GM21737 (cell line): ENCODE results near the gene CCDC170.
"Not testable (repeated sequence)": the region's sequence is repeated elsewhere in the genome, so short reads cannot be mapped to it uniquely, and the experiment has no call there.

Experiments
- ATAC-seq: cut with Tn5 transposase; IDR thresholded peaks from one replicate; pipeline ENCODE4 v1.9.1; 2021; ENCODE audit warnings: mild to moderate bottlenecking, moderate library complexity; ENCODE audit not compliant: unreplicated experiment

CCDC170 gene

DNA sequence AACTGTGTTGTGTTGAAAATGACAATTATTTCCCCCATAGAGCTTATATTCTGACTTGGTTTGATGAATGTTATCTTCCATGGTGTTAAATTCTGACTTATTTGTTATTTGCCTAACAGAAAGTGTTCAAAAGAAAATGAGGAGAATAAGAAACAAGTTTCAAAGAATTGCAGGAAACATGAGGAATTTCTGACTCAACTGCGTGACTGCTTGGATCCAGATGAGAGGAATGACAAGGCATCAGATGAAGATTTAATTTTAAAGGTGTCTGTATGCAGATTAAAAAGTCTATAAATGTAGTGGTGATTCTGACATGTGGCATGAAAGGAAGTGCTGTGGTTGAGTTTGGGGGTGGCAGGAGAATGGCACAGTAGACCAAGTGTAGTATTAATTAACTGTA, 50.6 kb downstream of the CCDC170 start:
- no peak for ATAC-seq

DNA sequence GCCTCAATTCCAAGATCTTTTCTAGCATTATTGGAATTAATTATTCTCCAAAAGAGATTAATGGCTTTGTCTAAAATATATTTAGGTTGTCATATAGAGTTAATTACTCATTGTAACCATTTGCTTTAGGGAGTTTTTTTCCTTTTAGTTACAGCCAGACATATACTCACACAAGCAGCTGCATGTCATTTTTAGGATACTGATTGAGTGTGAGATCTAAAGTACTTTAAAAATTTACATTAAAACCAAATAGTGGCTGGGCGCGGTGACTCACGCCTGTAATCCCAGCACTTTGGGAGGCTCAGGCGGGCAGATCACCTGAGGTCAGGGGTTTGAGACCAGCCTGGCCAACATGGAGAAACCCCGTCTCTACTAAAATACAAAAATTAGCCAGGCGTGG, 51.1 kb downstream of the CCDC170 start:
- not testable (repeated sequence) for ATAC-seq

DNA sequence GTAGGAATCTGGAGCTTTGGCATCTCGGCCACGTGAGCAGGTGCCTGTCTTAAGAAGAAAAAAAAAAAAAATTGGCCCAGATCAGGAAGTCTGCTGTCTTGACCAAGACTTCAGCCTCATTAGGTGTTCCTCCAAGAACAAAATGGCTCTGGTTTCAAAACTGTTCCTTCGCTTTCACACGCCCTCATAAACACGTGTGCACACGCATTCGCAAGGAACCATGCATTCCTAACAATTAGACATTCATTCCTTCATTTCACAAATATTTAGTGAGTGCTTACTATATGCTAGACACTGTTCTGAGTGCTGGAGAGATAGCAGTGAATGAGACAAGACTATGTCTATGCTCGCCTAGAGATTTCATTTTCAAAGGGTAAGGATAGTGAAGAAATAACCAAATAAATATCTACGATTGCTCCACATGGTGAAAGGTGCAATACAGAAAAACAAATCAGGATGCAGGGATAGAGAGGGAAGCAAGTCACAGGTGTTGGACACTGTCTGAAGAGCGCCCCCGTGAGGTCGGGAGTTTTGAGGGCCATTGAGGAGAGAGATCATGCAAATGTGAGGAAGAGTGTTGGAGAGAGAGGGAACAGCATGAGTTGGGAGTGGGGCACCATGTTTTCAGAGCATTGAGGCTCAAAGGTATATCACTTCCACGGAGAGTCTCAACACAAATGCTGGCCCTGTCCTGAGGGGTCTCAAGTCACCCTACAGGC, 53.3 kb downstream of the CCDC170 start:
- ATAC-seq, result no peak

DNA sequence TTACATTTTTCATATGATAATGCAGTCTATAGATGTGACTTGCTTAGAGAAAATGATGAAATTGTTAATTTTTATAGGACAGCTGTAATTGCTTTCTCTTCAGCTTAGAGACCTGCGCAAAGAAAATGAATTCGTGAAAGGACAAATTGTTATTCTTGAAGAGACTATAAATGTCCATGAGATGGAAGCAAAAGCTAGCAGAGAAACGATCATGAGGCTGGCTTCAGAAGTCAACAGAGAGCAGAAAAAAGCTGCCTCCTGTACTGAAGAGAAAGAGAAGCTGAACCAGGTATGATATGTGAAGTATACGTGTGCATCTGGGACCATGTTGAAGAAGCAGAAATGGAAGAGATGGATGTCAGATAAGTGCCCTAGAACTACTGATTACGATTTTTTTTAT, 54.4 kb downstream of the CCDC170 start:
- ATAC-seq, result no peak

DNA sequence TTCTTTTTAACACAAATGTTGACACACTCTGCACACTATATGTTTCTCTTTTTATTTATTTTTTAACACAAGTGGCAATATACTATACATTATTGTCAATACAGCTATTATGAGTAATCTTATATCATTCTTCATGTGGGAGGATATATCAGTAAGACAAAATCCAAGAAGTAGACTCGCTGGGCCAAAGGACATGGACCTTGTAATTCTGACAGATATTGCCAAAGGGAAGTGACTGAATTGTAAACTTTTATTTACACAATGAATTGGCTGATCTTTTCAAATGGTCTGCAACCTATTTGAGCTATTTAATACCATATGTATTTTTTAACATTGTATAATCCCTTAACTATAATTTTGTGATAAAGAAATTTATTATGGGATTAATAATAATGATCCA, 56.0 kb downstream of the CCDC170 start:
- no peak for ATAC-seq

DNA sequence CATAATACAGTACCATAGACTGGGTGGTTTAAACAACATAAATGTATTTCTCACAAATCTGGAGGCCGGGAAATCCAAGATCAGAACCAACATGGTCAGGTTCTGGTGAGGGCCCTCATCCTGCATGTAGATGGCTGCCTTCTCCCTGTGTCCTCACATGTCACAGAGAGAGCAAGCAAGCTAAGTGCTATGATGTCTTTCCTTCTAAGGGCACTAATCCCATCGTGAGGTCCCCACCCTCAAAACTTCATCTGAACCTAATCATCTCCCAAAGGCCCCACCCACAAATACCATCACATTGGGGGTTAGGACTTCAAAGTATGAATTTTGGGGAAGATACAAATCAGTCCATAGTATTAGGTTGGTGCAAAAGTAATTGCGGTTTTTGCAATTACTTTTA, 56.8 kb downstream of the CCDC170 start:
- no peak for ATAC-seq

DNA sequence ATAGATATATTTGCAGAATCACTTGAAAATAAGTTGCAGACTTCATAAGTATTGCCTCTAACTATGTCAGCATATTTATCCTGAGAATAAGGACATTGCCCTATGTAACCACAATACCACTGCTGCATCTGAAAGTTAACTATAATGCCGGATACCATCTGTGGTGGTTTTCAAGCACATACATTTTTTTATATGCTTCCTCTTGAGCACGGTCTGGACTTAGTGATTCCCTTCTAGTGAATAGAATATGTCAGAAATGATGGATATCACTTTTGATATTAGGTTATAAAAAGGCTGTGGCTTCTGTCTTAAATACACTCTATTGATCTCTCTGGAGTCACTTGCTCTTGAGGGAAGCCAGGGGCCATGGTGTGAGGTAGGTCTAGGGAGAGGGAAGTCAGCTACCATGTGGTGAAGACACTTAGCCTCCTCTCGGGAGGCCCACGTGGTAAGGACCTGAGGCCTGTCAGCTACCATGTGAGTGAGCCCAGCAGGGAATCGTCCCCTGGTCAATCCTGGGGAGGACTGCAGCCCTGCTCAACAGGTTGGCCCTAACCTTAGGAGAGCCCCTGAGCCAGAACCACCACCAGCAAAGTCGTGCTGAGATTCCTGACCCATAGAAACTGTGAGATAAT, 57.5 kb downstream of the CCDC170 start:
- ATAC-seq, result no peak

DNA sequence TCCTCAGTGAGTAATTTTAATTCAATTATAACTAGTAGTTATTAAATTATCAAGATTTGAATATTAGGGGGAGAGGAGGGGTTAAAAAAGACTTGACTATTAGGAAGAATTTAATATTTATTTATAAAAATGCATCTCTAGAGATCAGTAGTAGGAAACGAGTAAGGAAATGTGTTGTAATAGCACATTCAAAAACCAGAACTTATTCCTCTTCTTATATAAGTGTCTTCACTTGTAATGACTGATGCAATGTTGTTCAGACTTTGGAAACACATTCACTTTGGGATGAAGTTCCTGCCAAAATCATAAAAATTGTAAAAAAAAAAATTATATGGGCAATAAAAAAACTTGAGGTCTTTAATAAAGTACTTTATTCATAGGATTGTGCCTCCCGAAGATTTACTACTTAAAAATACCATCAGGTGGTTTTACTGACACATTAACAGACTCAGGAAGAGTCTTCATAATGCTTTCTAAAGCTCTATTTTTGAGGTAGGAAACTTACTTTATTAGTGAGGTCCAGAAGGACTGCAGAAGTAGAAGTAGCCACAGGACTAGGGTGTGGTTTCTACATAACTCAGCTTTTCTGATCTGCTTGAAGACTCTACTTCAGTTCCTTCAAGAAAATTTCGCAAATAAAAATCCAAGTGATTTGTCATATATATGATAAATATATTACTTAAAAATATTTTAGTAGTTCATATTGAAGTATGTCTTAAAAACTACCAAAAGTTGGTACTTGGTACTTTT, 59.8 kb downstream of the CCDC170 start:
- ATAC-seq, result no peak

DNA sequence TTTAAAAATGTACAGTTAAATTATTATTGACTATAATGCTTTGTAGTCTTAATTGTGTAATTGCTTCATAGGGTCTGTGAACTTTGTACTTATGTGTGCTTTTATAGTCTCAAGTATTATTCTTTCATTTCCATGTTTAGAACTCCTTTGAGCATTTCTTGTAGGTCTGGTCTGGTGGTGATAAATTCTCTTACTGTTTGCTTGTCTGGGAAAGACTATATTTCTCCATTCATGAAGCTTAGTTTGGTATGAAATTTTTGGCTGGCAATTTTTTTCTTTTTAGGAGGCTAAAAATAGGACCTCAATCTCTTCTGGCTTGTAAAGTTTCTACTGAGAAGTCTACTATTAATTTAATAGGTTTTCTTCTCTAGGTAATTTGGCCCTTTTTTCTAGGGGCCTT, 67.4 kb downstream of the CCDC170 start:
- ATAC-seq, result no peak

DNA sequence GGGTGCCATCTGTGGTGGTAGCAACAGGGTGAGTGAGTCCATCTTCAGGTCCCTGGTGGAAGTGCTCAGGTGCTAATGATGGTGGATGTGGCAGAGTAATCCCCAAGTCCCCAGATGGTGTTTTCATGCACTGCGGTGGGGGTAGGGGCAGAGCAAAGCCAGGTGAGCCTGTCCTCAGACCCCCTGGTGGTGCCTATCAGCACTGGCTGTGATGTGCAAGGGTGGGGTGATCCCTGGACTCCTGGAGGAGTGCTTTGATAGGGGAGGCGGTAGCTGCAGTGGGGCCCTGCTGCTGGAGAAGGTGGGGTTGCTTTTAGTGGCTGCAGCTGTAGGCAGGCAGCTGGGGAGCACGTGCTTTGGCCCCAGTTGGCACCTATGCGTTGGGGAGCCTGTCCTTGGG, 70.8 kb downstream of the CCDC170 start:
- no peak for ATAC-seq

DNA sequence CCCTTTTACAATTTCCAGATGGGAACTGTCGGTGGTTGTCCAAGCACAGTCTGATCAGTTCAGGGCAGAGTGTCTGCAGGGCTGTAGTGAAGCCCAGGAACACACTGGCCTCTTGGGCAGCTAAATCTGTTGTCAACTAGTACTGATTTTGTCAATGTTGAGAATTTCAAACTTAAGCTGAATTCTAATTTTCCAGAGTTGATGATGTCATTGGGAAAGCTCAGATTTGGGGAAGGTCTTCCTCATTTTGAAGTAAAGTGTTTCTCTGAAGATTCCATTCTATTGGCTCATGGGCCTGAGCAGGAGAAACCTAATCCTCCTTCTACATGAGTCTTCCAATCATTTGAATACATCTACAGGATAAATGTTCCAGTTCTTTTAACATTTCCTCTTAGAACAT, 72.1 kb downstream of the CCDC170 start:
- no peak for ATAC-seq

DNA sequence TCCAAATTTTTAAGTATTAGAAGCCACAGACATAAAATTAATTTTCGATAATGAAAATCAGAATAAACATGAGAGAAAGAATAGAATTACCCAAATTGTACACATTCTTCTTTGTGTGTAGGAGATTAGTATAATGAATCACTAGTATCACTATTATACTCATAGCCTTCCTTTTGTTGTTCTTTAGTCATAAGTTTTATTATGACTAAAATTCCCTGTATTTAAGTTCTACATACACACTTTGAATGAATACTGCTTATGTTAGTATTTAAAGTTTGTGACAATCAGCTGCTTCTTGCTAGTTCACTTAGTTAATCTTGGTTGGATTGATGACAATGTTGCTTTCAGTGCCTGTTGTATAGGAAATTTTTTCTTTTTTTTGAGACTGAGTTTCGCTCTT, 72.7 kb downstream of the CCDC170 start:
- no peak for ATAC-seq

DNA sequence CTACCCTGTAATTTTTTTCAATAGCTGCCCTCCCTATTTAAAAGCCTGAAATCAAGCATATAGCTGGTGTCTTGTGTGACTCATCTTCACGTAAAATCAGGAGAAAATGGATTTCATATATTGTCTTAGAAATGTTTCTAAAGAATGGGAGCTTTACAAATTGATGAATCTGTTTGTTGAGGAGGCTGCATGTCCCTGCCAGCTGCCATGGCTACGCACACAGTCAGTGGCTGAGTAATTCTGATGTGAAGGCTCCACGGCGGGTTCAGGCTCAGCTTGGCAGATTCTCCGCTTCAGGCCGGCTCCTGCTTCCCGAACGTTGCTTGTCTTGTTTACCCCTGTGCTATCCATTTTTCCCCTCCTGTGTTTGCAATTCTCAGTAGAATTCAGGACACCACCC, 82.8 kb downstream of the CCDC170 start:
- no peak for ATAC-seq

DNA sequence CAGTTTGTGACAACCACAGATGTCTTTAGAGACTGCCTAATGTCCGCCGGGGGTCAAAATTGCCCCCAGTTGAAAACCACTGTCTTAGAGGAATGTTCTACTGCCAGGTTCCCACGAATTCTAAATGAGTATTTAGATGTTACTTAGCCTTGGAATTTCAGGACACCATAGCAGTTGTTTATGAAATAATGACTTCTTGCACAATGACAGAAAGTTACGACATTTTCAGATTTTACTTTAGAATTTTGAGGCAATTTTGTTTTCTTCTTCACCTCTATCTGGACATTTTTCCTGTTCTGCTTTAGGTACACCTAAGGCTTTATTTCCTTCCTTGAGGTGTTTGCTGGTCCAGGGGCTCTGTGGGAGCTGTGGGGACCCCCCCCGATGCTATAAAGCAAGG, 83.4 kb downstream of the CCDC170 start:
- ATAC-seq, result no peak

DNA sequence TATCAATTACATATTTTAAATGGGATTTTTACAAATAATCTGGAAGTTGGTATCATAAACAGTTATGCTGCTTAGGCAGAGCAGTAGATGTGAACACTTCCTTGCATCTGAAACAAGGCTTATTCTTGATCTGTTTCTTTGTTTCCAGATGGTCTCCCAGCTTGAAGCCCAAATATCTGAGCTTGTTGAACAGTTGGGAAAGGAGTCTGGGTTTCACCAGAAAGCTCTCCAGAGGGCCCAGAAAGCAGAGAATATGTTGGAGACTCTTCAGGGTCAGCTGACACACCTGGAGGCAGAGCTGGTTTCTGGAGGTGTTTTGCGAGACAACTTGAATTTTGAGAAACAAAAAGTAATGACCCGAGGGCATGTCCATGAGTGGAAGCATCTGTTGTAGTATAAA, 91.9 kb downstream of the CCDC170 start:
- no peak for ATAC-seq

DNA sequence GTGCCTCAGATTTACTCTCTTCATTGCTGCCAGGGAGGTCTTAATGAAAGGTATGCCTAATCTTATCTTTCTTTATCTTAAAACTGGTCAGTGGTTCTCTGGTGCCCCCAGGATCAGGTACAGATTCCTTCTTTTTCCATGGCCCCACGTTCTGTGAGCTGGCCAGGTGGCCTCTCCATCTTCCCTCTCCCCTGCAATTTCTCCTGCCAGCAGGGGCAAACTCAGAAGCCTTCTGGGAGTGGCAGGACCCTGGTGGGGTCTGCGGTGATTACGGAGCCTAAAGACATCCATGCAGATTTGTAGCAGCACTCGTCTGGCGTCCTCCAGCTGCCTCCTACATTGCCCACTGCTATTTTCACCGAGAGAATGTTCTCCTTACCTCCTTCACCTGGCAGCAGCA, 95.8 kb downstream of the CCDC170 start:
- no peak for ATAC-seq

DNA sequence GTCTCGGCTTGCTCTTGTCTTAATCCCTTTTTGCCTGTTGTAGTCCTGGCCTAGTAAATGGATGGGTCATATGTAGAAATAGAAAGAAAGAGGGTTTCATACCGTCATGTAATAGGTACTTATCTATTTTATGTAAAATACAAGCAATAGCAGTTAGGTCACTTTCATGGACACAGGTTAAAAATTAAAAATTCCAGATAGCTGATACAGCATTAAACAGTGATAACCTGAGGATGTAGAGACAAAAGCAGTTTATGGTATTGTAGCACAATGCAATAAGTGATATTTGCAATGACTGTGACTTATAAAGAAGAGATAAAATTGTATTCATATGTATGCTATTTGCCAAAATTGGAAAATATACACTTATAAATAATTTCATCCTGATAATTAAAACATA, 96.9 kb downstream of the CCDC170 start:
- no peak for ATAC-seq

DNA sequence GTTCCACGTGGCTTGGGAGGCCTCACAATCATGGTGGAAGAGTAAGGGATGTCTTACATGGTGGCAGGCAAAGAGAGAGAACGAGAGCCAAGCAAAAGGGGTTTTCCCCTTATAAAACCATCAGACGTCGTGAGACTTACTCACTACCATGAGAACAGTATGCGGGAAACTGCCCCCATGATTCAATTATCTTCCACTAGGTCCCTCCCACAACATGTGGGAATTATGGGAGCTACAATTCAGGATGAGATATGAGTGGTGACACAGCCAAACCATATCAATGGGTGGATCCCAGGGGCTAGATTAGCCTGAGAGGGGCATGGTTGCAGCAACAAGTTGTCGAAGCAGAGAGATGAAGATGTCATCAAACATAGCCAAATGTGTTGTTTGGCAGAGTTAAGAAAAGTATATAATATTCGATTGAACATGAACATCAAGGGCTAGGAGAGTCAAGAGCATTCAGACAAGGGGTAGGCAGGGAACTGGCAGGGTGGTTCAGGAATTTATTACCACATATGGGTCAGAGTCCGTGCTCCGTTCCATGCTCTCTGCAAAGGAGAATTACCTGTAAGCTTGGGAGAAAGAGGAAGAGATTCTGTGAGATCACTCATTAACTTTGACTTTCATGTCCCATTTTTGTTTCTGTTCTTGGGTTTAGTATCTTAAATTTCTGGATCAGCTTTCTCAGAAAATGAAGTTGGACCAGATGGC, 98.8 kb downstream of the CCDC170 start:
- ATAC-seq, result no peak

DNA sequence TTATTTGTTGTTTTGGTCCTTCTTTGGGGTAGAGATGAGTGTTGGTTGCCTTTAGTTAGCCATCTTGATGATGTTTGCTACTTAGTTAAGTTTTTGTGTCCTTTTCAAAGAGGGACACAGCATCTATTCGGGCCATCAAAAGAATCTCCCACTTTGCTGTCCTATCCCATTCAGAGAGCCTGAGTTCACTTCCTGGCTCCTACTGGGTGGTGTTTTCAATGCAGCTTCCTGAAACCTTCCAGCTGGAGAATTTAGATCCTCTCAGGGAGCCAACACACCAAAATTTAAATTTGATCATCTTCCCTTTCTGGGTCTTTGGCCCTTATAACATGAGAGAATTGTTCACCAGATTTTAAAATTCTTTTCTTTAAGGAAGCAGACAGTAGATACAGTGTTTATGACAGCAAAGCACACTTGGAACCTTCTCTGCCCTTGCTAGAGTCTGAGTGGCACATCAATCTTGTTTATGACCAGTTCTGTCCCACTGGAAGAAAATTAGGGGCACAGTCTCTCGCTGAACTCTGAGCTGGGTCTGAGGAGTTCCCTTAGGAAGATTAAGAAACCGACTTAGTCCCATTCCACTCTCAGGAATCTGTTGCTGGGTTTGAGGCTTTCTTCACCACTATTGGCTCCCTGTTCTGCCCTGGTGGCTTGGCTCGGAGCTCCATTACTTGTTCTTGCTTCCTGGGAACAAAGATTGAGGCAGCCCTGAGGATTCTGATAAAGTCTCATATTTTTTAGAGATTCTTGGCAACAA, 115.5 kb downstream of the CCDC170 start:
- no peak for ATAC-seq

DNA sequence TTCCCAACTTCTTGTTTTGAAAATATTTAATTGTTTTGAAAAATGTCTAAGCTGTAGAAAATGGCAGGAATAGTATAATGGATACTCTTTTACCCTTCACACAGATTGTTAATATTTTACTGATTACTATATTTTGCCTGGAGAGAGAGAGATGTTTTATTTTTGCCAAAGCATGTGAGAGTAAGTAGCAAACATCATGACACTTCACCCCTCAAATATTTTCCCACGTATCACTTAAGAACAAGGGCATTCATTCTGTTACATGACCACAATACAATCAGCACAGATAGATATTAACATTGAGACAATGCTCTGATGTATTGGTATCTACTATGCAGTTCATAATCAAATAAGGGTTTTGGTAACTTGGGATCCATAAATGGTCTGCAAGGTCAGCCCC, 116.5 kb downstream of the CCDC170 start:
- ATAC-seq, result no peak

DNA sequence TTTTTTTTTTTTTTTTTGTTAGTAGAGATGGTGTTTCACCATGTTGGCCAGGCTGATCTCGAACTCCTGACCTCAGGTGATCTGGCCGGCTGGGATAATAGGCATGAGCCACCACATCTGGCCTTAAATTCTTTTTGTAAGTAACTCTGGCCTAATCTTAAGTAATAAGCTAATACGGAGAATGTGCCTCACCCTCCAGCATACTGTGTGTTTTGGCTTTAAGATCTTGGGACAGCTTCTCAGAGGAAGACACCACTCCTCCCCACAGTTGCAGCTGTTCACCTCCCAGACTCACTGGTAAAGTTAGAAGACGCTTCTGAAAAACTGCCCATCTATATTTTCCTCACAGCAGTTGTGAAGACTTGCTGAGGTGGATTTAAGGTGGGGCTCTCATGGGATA, 120.8 kb downstream of the CCDC170 start:
- ATAC-seq, result no peak
